CD8-positive, alpha-beta memory T cell (primary cell): Measurements from ENCODE around the gene IDH3B. TPM values are rescaled to one million over a fixed set of nuclear protein-coding genes. Genes with fewer than 3 reads are reported as not detected.

ENCODE experiments used
- CTCF ChIA-PET: fragments of 350-600 bp; sonication (Branson Sonifier 250); formaldehyde crosslinking; loops from one replicate; lab custom pipeline; 2021; ENCODE audit warnings: antibody characterized with exemption; lab: Charles Lee
- POLR2A ChIA-PET: fragments of 350-600 bp; sonication (Branson Sonifier 250); formaldehyde crosslinking; loops from one replicate; lab custom pipeline; 2021; ENCODE audit warnings: antibody characterized with exemption; lab: Charles Lee
- DNase-seq, 5 donors: peaks; one replicate each; pipeline versions ENCODE4 v3.0.0 to v3.0.0-alpha.2; 2020 to 2022; ENCODE audit warnings: mixed read lengths in 1 of 5
- H3K27ac ChIP-seq: one replicate; pipeline ENCODE4 v1.7.0; 2013; ENCODE audit warnings: low read depth, mild to moderate bottlenecking, low read length, moderate library complexity
- H3K27me3 ChIP-seq: 2 replicates; pipeline ENCODE4 v1.7.0; 2013; ENCODE audit warnings: low read length, mild to moderate bottlenecking; ENCODE audit not compliant: insufficient read depth, poor library complexity, severe bottlenecking
- H3K36me3 ChIP-seq: 2 replicates; pipeline ENCODE4 v1.7.0; 2013; ENCODE audit warnings: mild to moderate bottlenecking, low read length, moderate library complexity; ENCODE audit not compliant: insufficient read depth
- H3K4me1 ChIP-seq: 2 replicates; pipeline ENCODE4 v1.7.0; 2013; ENCODE audit warnings: mild to moderate bottlenecking, low read length, moderate library complexity; ENCODE audit not compliant: insufficient read depth
- H3K4me3 ChIP-seq: 2 replicates; pipeline ENCODE4 v1.7.0; 2013; ENCODE audit warnings: mild to moderate bottlenecking, low read length
- H3K9me3 ChIP-seq: 2 replicates; pipeline ENCODE4 v1.7.0; 2013; ENCODE audit warnings: mild to moderate bottlenecking, low read length
- H3K27ac Mint-ChIP-seq, 8 donors: one replicate each; pipeline ENCODE4 v1.8.0; 2020 to 2021; ENCODE audit warnings: mixed read lengths in 8 of 8, mild to moderate bottlenecking in 6 of 8, inconsistent platforms in 3 of 8, moderate library complexity in 3 of 8
- H3K27me3 Mint-ChIP-seq, 2 donors: one replicate each; pipeline ENCODE4 v1.8.0; 2020 to 2021; ENCODE audit warnings: mixed read lengths in 2 of 2, mild to moderate bottlenecking in 1 of 2, moderate library complexity in 1 of 2
- H3K36me3 Mint-ChIP-seq, 3 donors: one replicate each; pipeline ENCODE4 v1.8.0; 2020 to 2021; ENCODE audit warnings: mixed read lengths in 3 of 3, inconsistent platforms in 1 of 3, mild to moderate bottlenecking in 1 of 3
- H3K4me1 Mint-ChIP-seq, 3 donors: one replicate each; pipeline ENCODE4 v1.8.0; 2020 to 2021; ENCODE audit warnings: mixed read lengths in 3 of 3, inconsistent platforms in 1 of 3, mild to moderate bottlenecking in 1 of 3
- H3K4me3 Mint-ChIP-seq, 7 donors: one replicate each; pipeline ENCODE4 v1.8.0; 2020 to 2021; ENCODE audit warnings: mixed read lengths in 7 of 7, mild to moderate bottlenecking in 6 of 7, moderate library complexity in 4 of 7, inconsistent platforms in 2 of 7
- H3K9me3 Mint-ChIP-seq, 5 donors: one replicate each; pipeline ENCODE4 v1.8.0; 2020 to 2022; ENCODE audit warnings: mixed read lengths in 5 of 5, mild to moderate bottlenecking in 3 of 5, moderate library complexity in 2 of 5, inconsistent platforms in 1 of 5
- polyA plus RNA-seq: library from polyadenylated mRNA; unstranded; fragments of 300-500 nt; fragmentation: Illumina TruSeq; gene quantifications from one replicate; pipeline ENCODE4 v1.2.3, GENCODE V29; 2021
- total RNA-seq, 2 experiments: library from RNA; stranded (reverse); gene quantifications; one replicate each; pipeline ENCODE4 v1.2.3, GENCODE V29; 2021

The IDH3B gene
- total and polyA plus RNA-seq, 3 experiments from 2014 or later = 107 to 145 (median 138) TPM

DNA sequence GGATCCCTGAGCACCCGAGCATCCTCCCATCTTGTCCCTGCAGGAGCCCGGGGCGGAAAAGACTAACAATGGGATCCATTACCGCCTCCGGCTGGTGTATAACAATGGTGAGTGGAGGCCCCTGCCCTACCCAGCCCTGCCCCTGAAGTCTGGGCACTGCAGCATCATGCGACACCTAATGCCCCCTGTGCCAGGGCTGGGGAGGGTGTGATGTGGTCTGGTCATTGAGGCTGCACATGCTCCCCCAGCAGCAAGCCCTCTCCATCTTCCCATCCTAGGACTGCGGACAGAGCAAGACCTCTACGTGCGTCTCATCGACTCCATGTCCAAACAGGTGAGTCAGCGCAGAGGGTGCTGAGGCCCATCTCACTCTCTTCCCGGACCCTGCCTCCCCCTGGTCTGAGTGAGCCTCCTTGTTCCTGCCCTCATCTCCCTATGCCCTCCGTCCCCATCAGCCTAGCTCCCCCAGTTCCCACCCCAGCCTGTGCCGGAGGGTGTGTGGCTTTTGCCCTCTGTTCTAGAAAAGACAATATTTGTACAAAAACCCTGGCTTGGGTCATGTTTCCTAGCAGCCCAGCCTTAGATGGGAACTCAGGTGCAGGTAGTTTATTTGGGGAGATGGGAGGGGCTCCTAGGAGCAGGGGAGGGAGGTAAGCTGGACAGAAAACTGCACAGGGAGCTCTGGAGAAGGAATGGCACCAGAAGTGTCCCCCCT lies 42.1 kb upstream of the IDH3B start:
- H3K36me3 ChIP-seq = no peaks in the 10 kb centered on the region
- H3K27me3 ChIP-seq = no peaks in the 10 kb centered on the region
- DNase-seq = no peak
- H3K36me3 Mint-ChIP-seq = no peaks in the 10 kb centered on the region
- ChIA-PET CTCF (no interaction called here), POLR2A (no interaction called here)
- H3K4me3 Mint-ChIP-seq = no peak overlapping the region
- H3K27ac Mint-ChIP-seq = no peak overlapping the region
- no peak overlapping the region for H3K4me3 ChIP-seq
- H3K4me1 ChIP-seq = no peaks in the 10 kb centered on the region
- no peaks in the 10 kb centered on the region for H3K9me3 ChIP-seq
- H3K27ac ChIP-seq = no peak overlapping the region
- H3K4me1 Mint-ChIP-seq = no peaks in the 10 kb centered on the region
- peaks cover 6 to 26% of the 10 kb centered on the region in 2 donors for H3K27me3 Mint-ChIP-seq
- no peaks in the 10 kb centered on the region for H3K9me3 Mint-ChIP-seq

GRCh38 chr20:2703716-2704475 lies 39.9 kb upstream of the IDH3B start:
- Mint-ChIP-seq H3K4me3 (no peak overlapping the region), H3K4me1 (no peaks in the 10 kb centered on the region), H3K36me3 (no peaks in the 10 kb centered on the region), H3K9me3 (no peaks in the 10 kb centered on the region), H3K27ac (peak overlapping the region in 1 of 8 donors; percentile 23), H3K27me3 (peaks cover 6 to 27% of the 10 kb centered on the region in 2 donors)
- H3K27me3 ChIP-seq = no peaks in the 10 kb centered on the region
- H3K4me1 ChIP-seq = no peaks in the 10 kb centered on the region
- CTCF ChIA-PET = interaction anchor here (1.6 kb wide), 1 partner anchor 12 kb away, joined by 3 read pairs; no protein-coding TSS in a partner anchor
- no peak overlapping the region for H3K27ac ChIP-seq
- H3K9me3 ChIP-seq = no peaks in the 10 kb centered on the region
- POLR2A ChIA-PET = interaction anchor here (0.7 kb wide), 1 partner anchor 67 kb away, joined by 5 read pairs; no protein-coding TSS in a partner anchor
- no peaks in the 10 kb centered on the region for H3K36me3 ChIP-seq
- DNase-seq = no peak
- no peak overlapping the region for H3K4me3 ChIP-seq

DNA sequence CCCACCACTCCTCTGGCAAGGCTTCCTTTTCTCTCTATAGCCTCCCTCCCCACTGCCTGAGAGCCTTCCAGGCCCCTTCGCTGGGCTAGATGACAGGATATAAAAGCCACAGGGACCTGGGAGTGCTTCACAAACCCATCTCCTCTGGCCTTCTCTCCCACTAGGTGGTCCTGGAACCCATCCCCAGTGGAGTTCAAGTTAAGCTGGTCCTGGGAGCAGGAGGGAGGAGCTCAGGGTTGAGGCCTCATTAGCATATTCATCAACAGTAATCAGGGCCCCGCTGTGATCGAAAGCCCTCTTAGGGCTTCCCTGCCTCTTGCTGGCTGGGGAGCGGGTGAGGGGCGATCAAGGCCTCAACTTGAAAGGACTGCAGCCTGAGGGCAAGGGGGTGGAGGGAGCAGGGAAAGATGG lies 37.7 kb upstream of the IDH3B start:
- no peaks in the 10 kb centered on the region for H3K4me1 ChIP-seq
- DNase-seq = no peak
- H3K9me3 Mint-ChIP-seq = no peaks in the 10 kb centered on the region
- H3K36me3 Mint-ChIP-seq = no peaks in the 10 kb centered on the region
- H3K27ac Mint-ChIP-seq = no peak overlapping the region
- ChIA-PET CTCF (no interaction called here), POLR2A (no interaction called here)
- no peaks in the 10 kb centered on the region for H3K36me3 ChIP-seq
- H3K27me3 ChIP-seq = no peaks in the 10 kb centered on the region
- no peak overlapping the region for H3K27ac ChIP-seq
- no peak overlapping the region for H3K4me3 Mint-ChIP-seq
- H3K9me3 ChIP-seq = no peaks in the 10 kb centered on the region
- no peaks in the 10 kb centered on the region for H3K4me1 Mint-ChIP-seq
- H3K4me3 ChIP-seq = no peak overlapping the region
- peaks cover 9 to 28% of the 10 kb centered on the region in 2 donors for H3K27me3 Mint-ChIP-seq

- H3K4me1 ChIP-seq = no peaks in the 10 kb centered on the region
- H3K4me1 Mint-ChIP-seq = no peaks in the 10 kb centered on the region
Observed at GRCh38 chr20:2700913-2701620, 37.1 kb upstream of the IDH3B start.

GRCh38 chr20:2699775-2700413 lies 35.9 kb upstream of the IDH3B start:
- ChIA-PET POLR2A (interaction anchor here (0.5 kb wide), 1 partner anchor 401 kb away, joined by 3 read pairs; no protein-coding TSS in a partner anchor), CTCF (no interaction called here)
- Mint-ChIP-seq H3K27ac (peak overlapping the region in 2 of 8 donors; percentile 30 to 37), H3K4me1 (peaks cover 0 to 2% (median 0%) of the 10 kb centered on the region in 3 donors), H3K9me3 (no peaks in the 10 kb centered on the region), H3K27me3 (peaks cover 14 to 38% of the 10 kb centered on the region in 2 donors), H3K4me3 (no peak overlapping the region), H3K36me3 (peaks cover 0 to under 1% (median 0%) of the 10 kb centered on the region in 3 donors)
- no peak for DNase-seq
- Histone ChIP-seq H3K4me3 (no peak overlapping the region), H3K27ac (no peak overlapping the region), H3K27me3 (peaks cover 7% of the 10 kb centered on the region), H3K4me1 (no peaks in the 10 kb centered on the region), H3K9me3 (no peaks in the 10 kb centered on the region), H3K36me3 (no peaks in the 10 kb centered on the region)

More at GRCh38 chr20:2700913-2701620, 37.1 kb upstream of the IDH3B start:
- Mint-ChIP-seq H3K4me3 (no peak overlapping the region), H3K27ac (no peak overlapping the region), H3K9me3 (no peaks in the 10 kb centered on the region), H3K36me3 (no peaks in the 10 kb centered on the region), H3K27me3 (peaks cover 9 to 30% of the 10 kb centered on the region in 2 donors)
- ChIA-PET POLR2A (no interaction called here), CTCF (interaction anchor here (0.6 kb wide), 1 partner anchor 243 kb away, joined by 3 read pairs; no protein-coding TSS in a partner anchor)
- Histone ChIP-seq H3K9me3 (no peaks in the 10 kb centered on the region), H3K4me3 (no peak overlapping the region), H3K36me3 (no peaks in the 10 kb centered on the region), H3K27me3 (no peaks in the 10 kb centered on the region), H3K27ac (no peak overlapping the region)
- DNase-seq = no peak

- POLR2A ChIA-PET = no interaction called here
- Mint-ChIP-seq H3K36me3 (peaks cover 0 to 1% (median 0%) of the 10 kb centered on the region in 3 donors), H3K4me3 (no peak overlapping the region), H3K27ac (peak overlapping the region in 1 of 8 donors; percentile 88), H3K4me1 (peaks cover 0 to 5% (median 0%) of the 10 kb centered on the region in 3 donors), H3K9me3 (no peaks in the 10 kb centered on the region), H3K27me3 (peaks cover 23 to 48% of the 10 kb centered on the region in 2 donors)
- Histone ChIP-seq H3K27me3 (peaks cover 16% of the 10 kb centered on the region), H3K4me3 (no peak overlapping the region), H3K4me1 (no peaks in the 10 kb centered on the region), H3K27ac (no peak overlapping the region), H3K9me3 (no peaks in the 10 kb centered on the region), H3K36me3 (no peaks in the 10 kb centered on the region)
- DNase-seq = no peak
- CTCF ChIA-PET = no interaction called here
Observed at GRCh38 chr20:2698912-2699311, 34.9 kb upstream of the IDH3B start.

- Mint-ChIP-seq H3K4me3 (no peak overlapping the region), H3K4me1 (peaks cover 0 to 5% (median 0%) of the 10 kb centered on the region in 3 donors), H3K36me3 (peaks cover 0 to 1% (median 0%) of the 10 kb centered on the region in 3 donors), H3K27me3 (peaks cover 23 to 48% of the 10 kb centered on the region in 2 donors), H3K9me3 (no peaks in the 10 kb centered on the region), H3K27ac (peak overlapping the region in 1 of 8 donors; percentile 88)
- CTCF ChIA-PET = no interaction called here
- Histone ChIP-seq H3K9me3 (no peaks in the 10 kb centered on the region), H3K4me1 (no peaks in the 10 kb centered on the region), H3K4me3 (no peak overlapping the region), H3K27ac (no peak overlapping the region), H3K36me3 (no peaks in the 10 kb centered on the region), H3K27me3 (peaks cover 18% of the 10 kb centered on the region)
- no peak for DNase-seq
- POLR2A ChIA-PET = no interaction called here
Observed at GRCh38 chr20:2698186-2698817, 34.3 kb upstream of the IDH3B start.
